GM12878 (cell line): Measurements from ENCODE around the gene PGK1. TPM values are rescaled to one million over a fixed set of nuclear protein-coding genes. Genes with fewer than 3 reads are reported as not detected.
A peak's percentile ranks its signal among the peaks of the same experiment; 100 is the strongest.

Experiments
- ASH2L ChIP-seq: fragments of 300-600, 200-600 bp; sonication (generic); IDR thresholded peaks from 2 replicates; pipeline ENCODE4 v1.6.1; 2017; ENCODE audit warnings: low read depth, mild to moderate bottlenecking, borderline replicate concordance
- ATF7 ChIP-seq: fragments of 450-650 bp; IDR thresholded peaks from 2 replicates; pipeline ENCODE4 v1.6.1; 2016; ENCODE audit warnings: low read depth, mild to moderate bottlenecking
- BACH1 ChIP-seq: fragments of 450-650 bp; IDR thresholded peaks from 2 replicates; pipeline ENCODE4 v1.6.1; 2017; ENCODE audit warnings: mild to moderate bottlenecking, borderline replicate concordance
- CBFB ChIP-seq: IDR thresholded peaks from 2 replicates; pipeline ENCODE4 v1.6.1; 2016; ENCODE audit warnings: antibody characterized with exemption, low read depth
- CREM ChIP-seq: IDR thresholded peaks from 2 replicates; pipeline ENCODE4 v1.6.1; 2014; ENCODE audit warnings: antibody characterized with exemption, low read depth
- EZH2 ChIP-seq: IDR thresholded peaks from 2 replicates; pipeline ENCODE4 v1.6.1; 2012; ENCODE audit warnings: low read depth, mild to moderate bottlenecking, control low read depth, inconsistent platforms, low read length, borderline replicate concordance; ENCODE audit not compliant: control insufficient read depth
- FOS ChIP-seq: IDR thresholded peaks from 3 replicates; pipeline ENCODE4 v1.6.1; 2011; ENCODE audit warnings: borderline replicate concordance; ENCODE audit not compliant: insufficient read length; ENCODE audit errors: extremely low read depth
- FOXK2 ChIP-seq: fragments of 450-650 bp; IDR thresholded peaks from 2 replicates; pipeline ENCODE4 v1.6.1; 2017; ENCODE audit warnings: mild to moderate bottlenecking, moderate library complexity
- HDAC6 ChIP-seq: fragments of 200-600 bp; sonication (generic); IDR thresholded peaks from one replicate; pipeline ENCODE4 v1.8.0; 2017; ENCODE audit warnings: antibody characterized with exemption; ENCODE audit not compliant: unreplicated experiment
- MYB ChIP-seq: fragments of 150-350 bp; IDR thresholded peaks from 2 replicates; pipeline ENCODE4 v1.6.1; 2014; ENCODE audit warnings: mild to moderate bottlenecking, low read depth, low read length, borderline replicate concordance
- NFYB ChIP-seq: IDR thresholded peaks from 2 replicates; pipeline ENCODE4 v1.6.1; 2011; ENCODE audit warnings: low read depth, mild to moderate bottlenecking, low read length, improper control_type of control experiment, moderate library complexity; ENCODE audit not compliant: insufficient read depth
- NR2F1 ChIP-seq: fragments of 450-650 bp; conservative IDR thresholded peaks from 2 replicates; pipeline ENCODE4 v1.6.1; 2017; ENCODE audit warnings: mild to moderate bottlenecking
- PAX5 ChIP-seq: IDR thresholded peaks from 2 replicates; pipeline ENCODE4 v1.6.1; 2011; ENCODE audit warnings: low read depth, low read length, borderline replicate concordance
- RFX5 ChIP-seq: IDR thresholded peaks from 2 replicates; pipeline ENCODE4 v1.6.1; 2011; ENCODE audit warnings: low read depth, low read length, improper control_type of control experiment
- SIX5 ChIP-seq: IDR thresholded peaks from 2 replicates; pipeline ENCODE4 v1.6.1; 2011; ENCODE audit warnings: mild to moderate bottlenecking, low read depth, low read length, moderate library complexity; ENCODE audit not compliant: severe bottlenecking
- TARDBP ChIP-seq: IDR thresholded peaks from 2 replicates; pipeline ENCODE4 v1.6.1; 2016; ENCODE audit warnings: borderline replicate concordance
- TCF7 ChIP-seq: IDR thresholded peaks from 2 replicates; pipeline ENCODE4 v1.6.1; 2014; ENCODE audit warnings: antibody characterized with exemption, borderline replicate concordance
- polyA plus RNA-seq, 11 experiments: library from polyadenylated mRNA; depleted of rRNA in 4 of 11; unstranded in 6 of 11; stranded (reverse) in 5 of 11; fragments of >200 nt; fragmentation: Nextera tagmentation in 4 of 11; fragmentation: Illumina TruSeq in 1 of 11; extraction: Ambion mirVana in 4 of 11; extraction: Trizol in 1 of 11; gene quantifications; 1 replicate in 1 of 11; 2 replicates in 10 of 11; pipeline versions ENCODE4 v1.2.1 to v1.2.3, GENCODE V29; 2011 to 2016; ENCODE audit warnings: inconsistent platforms in 2 of 11, missing spikeins in 2 of 11, low read depth in 1 of 11
- total RNA-seq, 4 experiments: library from RNA; depleted of rRNA in 3 of 4; stranded (reverse); fragments of >200 nt in 3 of 4; fragmentation: Illumina TruSeq in 1 of 4; extraction: Trizol in 1 of 4; gene quantifications; 2 replicates each; pipeline versions ENCODE4 v1.2.1 to v1.2.3, GENCODE V29; 2013 to 2021
- TF ChIP-seq, protein P1 (sequence below): fragments of 450-650 bp; IDR thresholded peaks from 2 replicates; pipeline ENCODE4 v1.6.1; 2017; ENCODE audit warnings: borderline replicate concordance
- TF ChIP-seq, protein P2 (sequence below): IDR thresholded peaks from 2 replicates; pipeline ENCODE4 v1.6.1; 2012; ENCODE audit warnings: mild to moderate bottlenecking, low read depth, low read length
- TF ChIP-seq, protein P3 (sequence below): fragments of 450-650 bp; IDR thresholded peaks from 2 replicates; pipeline ENCODE4 v1.6.1; 2017; ENCODE audit warnings: mild to moderate bottlenecking
- TF ChIP-seq, protein P4 (sequence below): IDR thresholded peaks from 2 replicates; pipeline ENCODE4 v1.6.1; 2011; ENCODE audit warnings: borderline replicate concordance, low read depth, mild to moderate bottlenecking, moderate library complexity, mixed read lengths, low read length; ENCODE audit not compliant: insufficient read depth; ENCODE audit errors: extremely low read length
- TF ChIP-seq, protein P5 (sequence below): fragments of 450-650 bp; IDR thresholded peaks from 2 replicates; pipeline ENCODE4 v1.6.1; 2018; ENCODE audit warnings: borderline replicate concordance, mild to moderate bottlenecking; ENCODE audit not compliant: partially characterized antibody

PGK1 gene
- total and polyA plus RNA-seq, 10 of the 15 experiments (the other 5 are each of a cell fraction or from before 2014, with no cell fraction given) = 370 to 1,825 (median 629) TPM

DNA sequence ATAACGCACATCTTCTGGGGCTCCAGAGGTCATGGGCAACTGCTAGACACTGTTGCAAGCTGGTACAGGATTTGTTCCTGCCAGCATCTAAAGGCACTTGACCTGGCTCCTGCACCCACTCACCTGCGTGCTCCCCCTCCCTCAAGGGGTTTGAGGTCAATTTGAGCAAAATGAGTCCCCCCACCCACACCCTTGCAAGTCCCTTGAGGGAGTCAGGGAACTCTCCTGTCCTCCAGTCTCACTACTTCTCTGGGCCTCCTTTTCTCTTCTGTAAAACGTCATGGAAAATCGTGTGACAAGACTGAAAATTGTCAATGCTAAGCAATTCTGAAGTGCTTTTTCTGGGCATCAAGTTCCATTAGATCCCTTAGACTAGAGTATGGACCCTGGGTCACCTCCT lies 39.9 kb upstream of the PGK1 start (continued):
- TF ChIP-seq SIX5 = no peak
- TF ChIP-seq TCF7 = no peak
- peak; percentile 60; the same call in 1 of the 2 replicates for TF ChIP-seq CREM
- TF ChIP-seq ASH2L = no peak
- TF ChIP-seq RFX5 = no peak
- no peak for TF ChIP-seq PAX5
- no peak for TF ChIP-seq MYB
- no peak for TF ChIP-seq CBFB
- no peak for TF ChIP-seq EZH2
- TF ChIP-seq BACH1 = no peak
- TF ChIP-seq, protein P1, sequence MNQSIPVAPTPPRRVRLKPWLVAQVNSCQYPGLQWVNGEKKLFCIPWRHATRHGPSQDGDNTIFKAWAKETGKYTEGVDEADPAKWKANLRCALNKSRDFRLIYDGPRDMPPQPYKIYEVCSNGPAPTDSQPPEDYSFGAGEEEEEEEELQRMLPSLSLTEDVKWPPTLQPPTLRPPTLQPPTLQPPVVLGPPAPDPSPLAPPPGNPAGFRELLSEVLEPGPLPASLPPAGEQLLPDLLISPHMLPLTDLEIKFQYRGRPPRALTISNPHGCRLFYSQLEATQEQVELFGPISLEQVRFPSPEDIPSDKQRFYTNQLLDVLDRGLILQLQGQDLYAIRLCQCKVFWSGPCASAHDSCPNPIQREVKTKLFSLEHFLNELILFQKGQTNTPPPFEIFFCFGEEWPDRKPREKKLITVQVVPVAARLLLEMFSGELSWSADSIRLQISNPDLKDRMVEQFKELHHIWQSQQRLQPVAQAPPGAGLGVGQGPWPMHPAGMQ = no peak
- TF ChIP-seq FOXK2 = no peak
- TF ChIP-seq ATF7 = no peak
- no peak for TF ChIP-seq HDAC6
- TF ChIP-seq, protein P2, sequence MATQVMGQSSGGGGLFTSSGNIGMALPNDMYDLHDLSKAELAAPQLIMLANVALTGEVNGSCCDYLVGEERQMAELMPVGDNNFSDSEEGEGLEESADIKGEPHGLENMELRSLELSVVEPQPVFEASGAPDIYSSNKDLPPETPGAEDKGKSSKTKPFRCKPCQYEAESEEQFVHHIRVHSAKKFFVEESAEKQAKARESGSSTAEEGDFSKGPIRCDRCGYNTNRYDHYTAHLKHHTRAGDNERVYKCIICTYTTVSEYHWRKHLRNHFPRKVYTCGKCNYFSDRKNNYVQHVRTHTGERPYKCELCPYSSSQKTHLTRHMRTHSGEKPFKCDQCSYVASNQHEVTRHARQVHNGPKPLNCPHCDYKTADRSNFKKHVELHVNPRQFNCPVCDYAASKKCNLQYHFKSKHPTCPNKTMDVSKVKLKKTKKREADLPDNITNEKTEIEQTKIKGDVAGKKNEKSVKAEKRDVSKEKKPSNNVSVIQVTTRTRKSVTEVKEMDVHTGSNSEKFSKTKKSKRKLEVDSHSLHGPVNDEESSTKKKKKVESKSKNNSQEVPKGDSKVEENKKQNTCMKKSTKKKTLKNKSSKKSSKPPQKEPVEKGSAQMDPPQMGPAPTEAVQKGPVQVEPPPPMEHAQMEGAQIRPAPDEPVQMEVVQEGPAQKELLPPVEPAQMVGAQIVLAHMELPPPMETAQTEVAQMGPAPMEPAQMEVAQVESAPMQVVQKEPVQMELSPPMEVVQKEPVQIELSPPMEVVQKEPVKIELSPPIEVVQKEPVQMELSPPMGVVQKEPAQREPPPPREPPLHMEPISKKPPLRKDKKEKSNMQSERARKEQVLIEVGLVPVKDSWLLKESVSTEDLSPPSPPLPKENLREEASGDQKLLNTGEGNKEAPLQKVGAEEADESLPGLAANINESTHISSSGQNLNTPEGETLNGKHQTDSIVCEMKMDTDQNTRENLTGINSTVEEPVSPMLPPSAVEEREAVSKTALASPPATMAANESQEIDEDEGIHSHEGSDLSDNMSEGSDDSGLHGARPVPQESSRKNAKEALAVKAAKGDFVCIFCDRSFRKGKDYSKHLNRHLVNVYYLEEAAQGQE = no peak
- TF ChIP-seq FOS = no peak
- TF ChIP-seq NFYB = no peak
- no peak for TF ChIP-seq TARDBP
- TF ChIP-seq, protein P3, sequence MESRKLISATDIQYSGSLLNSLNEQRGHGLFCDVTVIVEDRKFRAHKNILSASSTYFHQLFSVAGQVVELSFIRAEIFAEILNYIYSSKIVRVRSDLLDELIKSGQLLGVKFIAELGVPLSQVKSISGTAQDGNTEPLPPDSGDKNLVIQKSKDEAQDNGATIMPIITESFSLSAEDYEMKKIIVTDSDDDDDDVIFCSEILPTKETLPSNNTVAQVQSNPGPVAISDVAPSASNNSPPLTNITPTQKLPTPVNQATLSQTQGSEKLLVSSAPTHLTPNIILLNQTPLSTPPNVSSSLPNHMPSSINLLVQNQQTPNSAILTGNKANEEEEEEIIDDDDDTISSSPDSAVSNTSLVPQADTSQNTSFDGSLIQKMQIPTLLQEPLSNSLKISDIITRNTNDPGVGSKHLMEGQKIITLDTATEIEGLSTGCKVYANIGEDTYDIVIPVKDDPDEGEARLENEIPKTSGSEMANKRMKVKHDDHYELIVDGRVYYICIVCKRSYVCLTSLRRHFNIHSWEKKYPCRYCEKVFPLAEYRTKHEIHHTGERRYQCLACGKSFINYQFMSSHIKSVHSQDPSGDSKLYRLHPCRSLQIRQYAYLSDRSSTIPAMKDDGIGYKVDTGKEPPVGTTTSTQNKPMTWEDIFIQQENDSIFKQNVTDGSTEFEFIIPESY = no peak
- TF ChIP-seq, protein P4, sequence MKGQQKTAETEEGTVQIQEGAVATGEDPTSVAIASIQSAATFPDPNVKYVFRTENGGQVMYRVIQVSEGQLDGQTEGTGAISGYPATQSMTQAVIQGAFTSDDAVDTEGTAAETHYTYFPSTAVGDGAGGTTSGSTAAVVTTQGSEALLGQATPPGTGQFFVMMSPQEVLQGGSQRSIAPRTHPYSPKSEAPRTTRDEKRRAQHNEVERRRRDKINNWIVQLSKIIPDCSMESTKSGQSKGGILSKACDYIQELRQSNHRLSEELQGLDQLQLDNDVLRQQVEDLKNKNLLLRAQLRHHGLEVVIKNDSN = no peak
- peak; percentile 20; the same call in 1 of the 2 replicates for TF ChIP-seq NR2F1
- TF ChIP-seq, protein P5, sequence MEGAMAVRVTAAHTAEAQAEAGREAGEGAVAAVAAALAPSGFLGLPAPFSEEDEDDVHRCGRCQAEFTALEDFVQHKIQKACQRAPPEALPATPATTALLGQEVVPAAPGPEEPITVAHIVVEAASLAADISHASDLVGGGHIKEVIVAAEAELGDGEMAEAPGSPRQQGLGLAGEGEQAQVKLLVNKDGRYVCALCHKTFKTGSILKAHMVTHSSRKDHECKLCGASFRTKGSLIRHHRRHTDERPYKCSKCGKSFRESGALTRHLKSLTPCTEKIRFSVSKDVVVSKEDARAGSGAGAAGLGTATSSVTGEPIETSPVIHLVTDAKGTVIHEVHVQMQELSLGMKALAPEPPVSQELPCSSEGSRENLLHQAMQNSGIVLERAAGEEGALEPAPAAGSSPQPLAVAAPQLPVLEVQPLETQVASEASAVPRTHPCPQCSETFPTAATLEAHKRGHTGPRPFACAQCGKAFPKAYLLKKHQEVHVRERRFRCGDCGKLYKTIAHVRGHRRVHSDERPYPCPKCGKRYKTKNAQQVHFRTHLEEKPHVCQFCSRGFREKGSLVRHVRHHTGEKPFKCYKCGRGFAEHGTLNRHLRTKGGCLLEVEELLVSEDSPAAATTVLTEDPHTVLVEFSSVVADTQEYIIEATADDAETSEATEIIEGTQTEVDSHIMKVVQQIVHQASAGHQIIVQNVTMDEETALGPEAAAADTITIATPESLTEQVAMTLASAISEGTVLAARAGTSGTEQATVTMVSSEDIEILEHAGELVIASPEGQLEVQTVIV = no peak
